K562 (cell line): ENCODE data around the gene PLPP7. TPM values are rescaled to one million over a fixed set of nuclear protein-coding genes. Genes with fewer than 3 reads are reported as not detected.

Experiments used
- ATAC-seq: fragments of 200-7000 bp; cut with Tn5 transposase; 3 replicates; pipeline ENCODE4 v1.9.1; 2020; ENCODE audit warnings: moderate library complexity
- BruUV-seq: library from RNA; stranded (reverse); fragments of 400-500 nt; replicated peaks from 2 replicates; lab custom pipeline; 2021; lab: Mats Ljungman, UMichigan
- CTCF ChIA-PET: fragments of 300-600 bp; formaldehyde crosslinking; extraction: SDS; loops from one replicate; lab custom pipeline; 2021; ENCODE audit warnings: low intra/inter-chr PET ratio; lab: Yijun Ruan, JAX
- POLR2A ChIA-PET: fragments of 300-600, 350-650 bp; sonication (Branson Sonifier 250); formaldehyde crosslinking; extraction: SDS; loops from one replicate; lab custom pipeline; 2021; ENCODE audit warnings: antibody characterized with exemption, inconsistent platforms; lab: Yijun Ruan, JAX
- DNase-seq, 4 experiments: peaks; one replicate each; pipeline versions ENCODE4 v3.0.0 to v3.0.0-alpha.2; 2011 to 2018; ENCODE audit warnings: low spot score in 3 of 4, mixed read lengths in 3 of 4; ENCODE audit errors: extremely low read depth in 1 of 4
- FAIRE-seq: peaks from 2 replicates; lab custom pipeline; 2011; peaks lifted over from hg19 to GRCh38; lab: Jason Lieb, UNC
- H2AFZ ChIP-seq: 2 replicates; pipeline ENCODE4 v1.6.0; 2011; ENCODE audit warnings: low read depth, low read length, control low read depth, inconsistent platforms
- H3K27ac ChIP-seq: fragments of 200-600 bp; 3 replicates; pipeline ENCODE4 v1.8.0; 2011; ENCODE audit warnings: low read depth, mild to moderate bottlenecking, control low read depth, inconsistent platforms, low read length, moderate library complexity, mixed read lengths; ENCODE audit errors: extremely low read depth
- H3K27me3 ChIP-seq, 2 experiments: fragments of 300-600 bp in 1 of 2; 2 replicates in 1 of 2; 3 replicates in 1 of 2; pipeline versions ENCODE4 v1.6.0 to v1.8.0; 2011; ENCODE audit warnings: inconsistent platforms in 2 of 2, low read length in 2 of 2, mild to moderate bottlenecking in 1 of 2, mixed read lengths in 1 of 2, moderate library complexity in 1 of 2; ENCODE audit not compliant: control insufficient read depth in 2 of 2, insufficient read depth in 2 of 2
- H3K36me3 ChIP-seq: fragments of 300-600 bp; 3 replicates; pipeline ENCODE4 v1.8.0; 2011; ENCODE audit warnings: mild to moderate bottlenecking, low read length, inconsistent platforms; ENCODE audit not compliant: control insufficient read depth, insufficient read depth
- H3K4me1 ChIP-seq, 2 experiments: fragments of 200-600 bp in 1 of 2; replicated peaks in 1 of 2; 2 replicates in 1 of 2; 3 replicates in 1 of 2; pipeline versions ENCODE4 v1.5.1 to v1.8.0; 2011; ENCODE audit warnings: inconsistent platforms in 2 of 2, low read length in 2 of 2, mild to moderate bottlenecking in 1 of 2, mixed read lengths in 1 of 2, moderate library complexity in 1 of 2; ENCODE audit not compliant: control insufficient read depth in 2 of 2, insufficient read depth in 2 of 2
- H3K4me2 ChIP-seq: 2 replicates; pipeline ENCODE4 v1.6.1; 2011; ENCODE audit warnings: low read length, control low read depth, inconsistent platforms, mixed read lengths; ENCODE audit not compliant: insufficient read depth
- H3K4me3 ChIP-seq: fragments of 200-600 bp; sonication (generic), shearing (Covaris generic); 2 replicates; pipeline ENCODE4 v1.5.1; 2016; ENCODE audit warnings: control low read depth, inconsistent platforms
- H3K79me2 ChIP-seq: fragments of 200-600 bp; 3 replicates; pipeline ENCODE4 v1.8.0; 2011; ENCODE audit warnings: low read length, inconsistent platforms; ENCODE audit not compliant: control insufficient read depth, insufficient read depth
- H3K9ac ChIP-seq, 2 experiments: 2 replicates each; pipeline versions ENCODE4 v1.6.0 to v1.6.1; 2011; ENCODE audit warnings: low read depth in 2 of 2, low read length in 2 of 2, control low read depth in 1 of 2, inconsistent platforms in 1 of 2, mild to moderate bottlenecking in 1 of 2, mixed read lengths in 1 of 2; ENCODE audit not compliant: insufficient read depth in 1 of 2
- H3K9me1 ChIP-seq: one replicate; pipeline ENCODE4 v1.6.0; 2011; ENCODE audit warnings: inconsistent platforms, mild to moderate bottlenecking, low read length, moderate library complexity; ENCODE audit not compliant: control insufficient read depth, insufficient read depth
- H3K9me3 ChIP-seq: replicated peaks from 2 replicates; pipeline ENCODE4 v1.5.1; 2011; ENCODE audit warnings: low read depth, low read length, inconsistent platforms; ENCODE audit not compliant: control insufficient read depth, insufficient read depth
- H4K20me1 ChIP-seq: replicated peaks from 2 replicates; pipeline ENCODE4 v1.6.1; 2011; ENCODE audit warnings: low read length, inconsistent platforms, mixed read lengths; ENCODE audit not compliant: control insufficient read depth, insufficient read depth
- MAX ChIP-seq: sonication (generic); formaldehyde crosslinking; IDR thresholded peaks from 2 replicates; pipeline ENCODE4 v1.9.0; 2022; ENCODE audit warnings: mild to moderate bottlenecking, missing genetic modification reagents
- MLLT1 ChIP-seq, 2 experiments: fragments of 450-650 bp; IDR thresholded peaks; 2 replicates each; pipeline ENCODE4 v1.6.1; 2016
- TSHZ1 ChIP-seq: fragments of 250-450 bp; sonication (Bioruptor Pico); IDR thresholded peaks from 2 replicates; pipeline ENCODE4 v1.4.0; 2020; ENCODE audit warnings: mild to moderate bottlenecking, moderate library complexity
- WGBS: fragments of 100-300 bp; shearing (Covaris generic); methylation state at CpG from one replicate; pipeline ENCODE4 v1.1.6; 2016; ENCODE audit warnings: low coverage, mixed read lengths; ENCODE audit not compliant: insufficient coverage; ENCODE audit errors: missing lambda C conversion rate; 5-methylcytosine and 5-hydroxymethylcytosine counted together
- in situ Hi-C: fragments of 300-500 bp; cut with MboI; formaldehyde crosslinking; loops from 4 replicates; pipeline ENCODE4 v1.15.0; 2018; ENCODE audit warnings: inconsistent platforms, mixed read lengths
- intact Hi-C: fragments of 100-400 bp; cut with micrococcal nuclease; formaldehyde crosslinking; loops from 2 replicates; pipeline ENCODE4 v1.14.2; 2022
- polyA plus RNA-seq, 8 experiments: library from polyadenylated mRNA; depleted of rRNA in 4 of 8; stranded (reverse) in 5 of 8; unstranded in 3 of 8; fragments of >200 nt; fragmentation: Nextera tagmentation in 2 of 8; fragmentation: Illumina TruSeq in 1 of 8; extraction: Ambion mirVana in 2 of 8; extraction: Trizol in 1 of 8; gene quantifications; 2 replicates each; pipeline versions ENCODE4 v1.2.1 to v1.2.3, GENCODE V29; 2011 to 2014; ENCODE audit warnings: inconsistent platforms in 1 of 8, missing spikeins in 1 of 8
- total RNA-seq, 7 experiments: library from RNA; depleted of rRNA in 6 of 7; stranded (reverse); fragments of >200 nt in 6 of 7; fragmentation: Illumina TruSeq in 2 of 7; extraction: Trizol in 2 of 7; gene quantifications; 2 replicates each; pipeline versions ENCODE4 v1.2.1 to v1.2.3, GENCODE V29; 2011 to 2021; ENCODE audit warnings: low replicate concordance in 1 of 7
- TF ChIP-seq, protein P1 (sequence below): sonication (generic); formaldehyde crosslinking; IDR thresholded peaks from 2 replicates; pipeline ENCODE4 v1.9.0; 2022; ENCODE audit warnings: mild to moderate bottlenecking, missing genetic modification reagents

Gene PLPP7
- total and polyA plus RNA-seq, 9 of the 15 experiments (the other 6 are each of a cell fraction or from before 2014, with no cell fraction given): 0.09 to 0.93 (median 0.18) TPM; not detected in 4

DNA sequence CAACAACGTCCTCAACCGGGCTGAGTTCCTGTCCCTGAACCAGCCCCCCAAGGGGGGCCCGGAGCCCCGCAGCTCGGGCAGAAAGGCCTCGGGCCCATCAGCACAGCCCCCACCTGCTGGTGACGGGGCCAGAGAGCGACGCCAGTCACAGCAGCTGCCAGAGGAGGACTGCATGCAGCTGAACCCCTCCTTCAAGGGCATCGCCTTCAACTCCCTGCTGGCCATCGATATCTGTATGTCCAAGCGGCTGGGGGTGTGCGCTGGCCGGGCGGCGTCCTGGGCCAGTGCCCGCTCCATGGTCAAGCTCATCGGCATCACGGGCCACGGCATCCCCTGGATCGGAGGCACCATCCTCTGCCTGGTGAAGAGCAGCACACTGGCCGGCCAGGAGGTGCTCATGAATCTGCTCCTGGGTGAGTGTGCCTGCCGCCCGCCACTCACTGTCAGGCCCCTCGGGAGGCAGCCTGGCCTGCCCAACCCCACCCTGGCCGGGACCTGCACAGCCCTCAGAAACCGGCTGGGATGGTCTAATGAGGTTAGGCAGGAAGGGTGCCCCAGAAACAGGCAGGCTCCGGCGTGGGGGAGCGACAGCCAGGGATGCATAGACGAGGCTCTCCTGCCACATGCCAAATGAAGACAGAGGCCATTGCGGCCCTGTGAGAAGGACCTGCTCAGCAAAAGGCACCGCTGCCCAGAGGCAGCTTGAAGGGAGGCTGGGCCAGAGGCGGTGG lies 678 bp downstream of the PLPP7 start:
- no peaks in the 10 kb centered on the region for H3K9me1 ChIP-seq
- intact Hi-C loops (no loop called here), in situ Hi-C loops (no loop called here)
- peak overlapping the region in 1 of 2 experiments; percentile 90; a peak in 2 of 4 replicates for H3K9ac ChIP-seq
- H3K4me3 ChIP-seq: no peak overlapping the region
- FAIRE-seq: no peak
- H3K9me3 ChIP-seq: no peaks in the 10 kb centered on the region
- 84% methylated on average over 20 of the region's 34 CpGs for WGBS
- H3K4me2 ChIP-seq: no peak overlapping the region
- no TSS peak for BruUV-seq
- no peak for DNase-seq
- H3K36me3 ChIP-seq: no peaks in the 10 kb centered on the region
- ChIA-PET CTCF (no interaction called here), POLR2A (interaction anchor here (0.7 to 1.7 kb wide), 6 partner anchors 8 to 108 kb away, joined by 3 to 14 read pairs (median 4); no protein-coding TSS in a partner anchor)
- H3K4me1 ChIP-seq: peaks cover 0 to 40% of the 10 kb centered on the region in 2 experiments; a peak in 4 of 5 replicates
- H3K27ac ChIP-seq: no peak overlapping the region
- TF ChIP-seq MLLT1 (IDR thresholded peaks at IDR 0.05) (0 out of 4 replicates have a peak, but pooled peaks of 1 of the 2 experiments have one; percentile 10), TSHZ1 (CRISPR knock-in tag) (no peak), MAX (CRISPR knock-in tag) (peak; percentile 36; the same call in 1 of the 2 replicates)
- TF ChIP-seq, protein P1, sequence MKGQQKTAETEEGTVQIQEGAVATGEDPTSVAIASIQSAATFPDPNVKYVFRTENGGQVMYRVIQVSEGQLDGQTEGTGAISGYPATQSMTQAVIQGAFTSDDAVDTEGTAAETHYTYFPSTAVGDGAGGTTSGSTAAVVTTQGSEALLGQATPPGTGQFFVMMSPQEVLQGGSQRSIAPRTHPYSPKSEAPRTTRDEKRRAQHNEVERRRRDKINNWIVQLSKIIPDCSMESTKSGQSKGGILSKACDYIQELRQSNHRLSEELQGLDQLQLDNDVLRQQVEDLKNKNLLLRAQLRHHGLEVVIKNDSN (CRISPR knock-in tag): 0 out of 2 replicates have a peak, but pooled peaks have one; percentile 5
- peak overlapping the region; percentile 93 for H2AFZ ChIP-seq
- H4K20me1 ChIP-seq: no peaks in the 10 kb centered on the region
- ATAC-seq: no peak
- no peaks in the 10 kb centered on the region for H3K79me2 ChIP-seq
- H3K27me3 ChIP-seq: no peaks in the 10 kb centered on the region
